Ovary (tissue), 9 donors: ENCODE results near the gene ZIC5. TPM values are rescaled to one million over a fixed set of nuclear protein-coding genes. Genes with fewer than 3 reads are reported as not detected.

Experiments
- DNase-seq, 5 donors: peaks; one replicate each; pipeline ENCODE4 v3.0.0-alpha.2; 2019 to 2020
- H3K27ac ChIP-seq, 2 donors: fragments of 200-600 bp; one replicate each; pipeline versions ENCODE4 v1.5.1 to v1.8.0; 2019 to 2022
- H3K27me3 ChIP-seq: fragments of 200-600 bp; one replicate; pipeline ENCODE4 v1.8.0; 2022
- H3K36me3 ChIP-seq: fragments of 200-600 bp; sonication (generic); one replicate; pipeline ENCODE4 v1.5.1; 2019
- H3K4me1 ChIP-seq: one replicate; pipeline ENCODE4 v1.8.1; 2013; ENCODE audit warnings: mild to moderate bottlenecking, moderate library complexity; ENCODE audit not compliant: insufficient read depth
- H3K4me3 ChIP-seq: fragments of 200-600 bp; sonication (generic); one replicate; pipeline ENCODE4 v1.5.1; 2017
- H3K9me3 ChIP-seq, 2 donors: fragments of 200-600 bp in 1 of 2; sonication (generic) in 1 of 2; one replicate each; pipeline versions ENCODE4 v1.5.1 to v1.8.1; 2013 to 2019; ENCODE audit warnings: mild to moderate bottlenecking in 1 of 2, moderate library complexity in 1 of 2
- CTCF ChIP-seq, 3 donors: fragments of 450-650 bp in 2 of 3; fragments of 200-600 bp in 1 of 3; IDR thresholded peaks; one replicate each; pipeline versions ENCODE4 v1.5.1 to v1.8.0; 2016 to 2022; ENCODE audit warnings: antibody characterized with exemption in 3 of 3, mild to moderate bottlenecking in 1 of 3
- EP300 ChIP-seq: sonication (generic); formaldehyde crosslinking; IDR thresholded peaks from one replicate; pipeline ENCODE4 v1.6.1; 2017; ENCODE audit warnings: antibody characterized with exemption
- POLR2A ChIP-seq: fragments of 450-650 bp; IDR thresholded peaks from one replicate; pipeline ENCODE4 v1.6.1; 2017; ENCODE audit warnings: antibody characterized with exemption, mild to moderate bottlenecking, moderate library complexity
- WGBS, 3 donors: extraction: QIAGEN DNeasy Blood & Tissue Kit in 1 of 3; methylation state at CpG; one replicate each; pipeline versions ENCODE4 v1.1.5 to v1.1.7; 2013 to 2017; 5-methylcytosine and 5-hydroxymethylcytosine counted together
- intact Hi-C, 4 donors: fragments of 100-400 bp; cut with DNase I; formaldehyde crosslinking; loops; one replicate each; pipeline versions ENCODE4 v1.11.0 to v1.15.1; 2022 to 2023
- polyA plus RNA-seq, 2 donors: library from polyadenylated mRNA; stranded (reverse); fragments of 200-250 nt in 1 of 2; fragments of 350-450 nt in 1 of 2; fragmentation: Illumina TruSeq in 1 of 2; extraction: RNeasy Lipid Tissue Mini Kit (QIAGEN cat#74804) in 1 of 2; gene quantifications; one replicate each; pipeline ENCODE4 v1.2.3, GENCODE V29; 2013 to 2014
- total RNA-seq, 7 donors: library from RNA; depleted of rRNA in 2 of 7; stranded (reverse); fragments of >200 nt in 2 of 7; fragmentation: NEBNext Ultra II Directional in 3 of 7; extraction: Animal tissue kit (Norgen Biotek cat#: 25700) in 3 of 7; gene quantifications; one replicate each; pipeline versions ENCODE4 v1.1.0 to v1.2.4, GENCODE V29; 2016 to 2023
- donor health status: DM: no; HTN: no; CAD: no; lungs with moderate emphysema.
- donor health status: DM: no; HTN: no; CAD: no.
- donor health status: Bipolar disorder and iron deficiency.
- donor health status: DM: yes; HTN: yes; CAD: no.
- donor health status: DM: no; HTN: no; CAD: no.
- donor health status: DM: yes; HTN: yes; CAD: no.

ZIC5 gene
- total and polyA plus RNA-seq, 9 donors: 0.10 to 0.11 TPM; not detected in 7

- intact Hi-C loops: no loop called here
Measured at GRCh38 chr13:99982036-99982730, 10.6 kb upstream of the ZIC5 start.

GRCh38 chr13:99981735-99982035 is 10.1 kb upstream of the ZIC5 start, which contains the start of gene ZIC2:
ZIC2 (plus strand) TSS chr13:99981784; CDS start chr13:99982065, 281 bp downstream.
- no peak within 1 kb of the TSS for H3K27ac ChIP-seq
- H3K9me3 ChIP-seq: peaks cover 0 to 5% of the 10 kb centered on the region in 2 donors
- H3K4me1 ChIP-seq: peaks cover 13% of the 10 kb centered on the region
- H3K4me3 ChIP-seq: peak within 1 kb of the TSS; percentile 39
- intact Hi-C loops: no loop called here
- no peaks in the 10 kb centered on the region for H3K36me3 ChIP-seq
- H3K27me3 ChIP-seq: peaks cover 5% of the 10 kb centered on the region
- WGBS, 3 donors: 0 to 1% (median 1%) methylated on average over 17 to 41 of the region's 41 CpGs
- no peak for DNase-seq
- TF ChIP-seq POLR2A (no peak), EP300 (no peak), CTCF (IDR thresholded peaks at IDR 0.05) (no peak)

More at GRCh38 chr13:99982036-99982730, 10.6 kb upstream of the ZIC5 start:
- H3K27ac ChIP-seq: no peak overlapping the region
- peaks cover 0 to 5% of the 10 kb centered on the region in 2 donors for H3K9me3 ChIP-seq
- peaks cover 5% of the 10 kb centered on the region for H3K27me3 ChIP-seq
- TF ChIP-seq CTCF (IDR thresholded peaks at IDR 0.05) (no peak), POLR2A (no peak), EP300 (no peak)
- H3K4me1 ChIP-seq: peaks cover 13% of the 10 kb centered on the region
- peak in 1 of 5 donors; percentile 18 for DNase-seq
- peak overlapping the region; percentile 39 for H3K4me3 ChIP-seq
- WGBS, 3 donors: 2 to 4% (median 3%) methylated on average over 62 to 98 of the region's 98 CpGs
- H3K36me3 ChIP-seq: no peaks in the 10 kb centered on the region

- Histone ChIP-seq H3K36me3 (no peaks in the 10 kb centered on the region), H3K4me3 (peak overlapping the region; percentile 39), H3K27ac (no peak overlapping the region), H3K9me3 (peaks cover 0 to 5% of the 10 kb centered on the region in 2 donors), H3K4me1 (peaks cover 13% of the 10 kb centered on the region), H3K27me3 (peaks cover 5% of the 10 kb centered on the region)
- DNase-seq: peak in 1 of 5 donors; percentile 29
- intact Hi-C loops: no loop called here
- no peak for TF ChIP-seq POLR2A
- TF ChIP-seq CTCF (IDR thresholded peaks at IDR 0.05): no peak
- TF ChIP-seq EP300: no peak
- 2% methylated on average over 61 to 108 of the region's 110 CpGs for WGBS, 3 donors
Measured at GRCh38 chr13:99980824-99981734, 9.5 kb upstream of the ZIC5 start.

GRCh38 chr13:99980201-99980823 is 8.7 kb upstream of the ZIC5 start:
- no peaks in the 10 kb centered on the region for H3K36me3 ChIP-seq
- intact Hi-C loops: no loop called here
- peaks cover 5% of the 10 kb centered on the region for H3K27me3 ChIP-seq
- TF ChIP-seq POLR2A (no peak), CTCF (IDR thresholded peaks at IDR 0.05) (no peak), EP300 (no peak)
- H3K4me3 ChIP-seq: peak overlapping the region; percentile 39
- H3K27ac ChIP-seq: no peak overlapping the region
- peak in 4 of 5 donors; percentile 34 to 70 (median 44) for DNase-seq
- peaks cover 13% of the 10 kb centered on the region for H3K4me1 ChIP-seq
- peaks cover 0 to 12% of the 10 kb centered on the region in 2 donors for H3K9me3 ChIP-seq
- WGBS, 3 donors: 2% methylated on average over 30 to 76 of the region's 76 CpGs
